22Rv1 (cell line): ENCODE data around the gene TNFAIP2.

Source experiments
- ZFX ChIP-seq: fragments of 450-650 bp; IDR thresholded peaks from 2 replicates; pipeline ENCODE4 v1.6.1; 2017; ENCODE audit warnings: antibody characterized with exemption, borderline replicate concordance
- TF ChIP-seq, protein P1 (sequence below): fragments of 450-650 bp; IDR thresholded peaks from 2 replicates; pipeline ENCODE4 v1.5.1; 2017; ENCODE audit warnings: mild to moderate bottlenecking

DNA sequence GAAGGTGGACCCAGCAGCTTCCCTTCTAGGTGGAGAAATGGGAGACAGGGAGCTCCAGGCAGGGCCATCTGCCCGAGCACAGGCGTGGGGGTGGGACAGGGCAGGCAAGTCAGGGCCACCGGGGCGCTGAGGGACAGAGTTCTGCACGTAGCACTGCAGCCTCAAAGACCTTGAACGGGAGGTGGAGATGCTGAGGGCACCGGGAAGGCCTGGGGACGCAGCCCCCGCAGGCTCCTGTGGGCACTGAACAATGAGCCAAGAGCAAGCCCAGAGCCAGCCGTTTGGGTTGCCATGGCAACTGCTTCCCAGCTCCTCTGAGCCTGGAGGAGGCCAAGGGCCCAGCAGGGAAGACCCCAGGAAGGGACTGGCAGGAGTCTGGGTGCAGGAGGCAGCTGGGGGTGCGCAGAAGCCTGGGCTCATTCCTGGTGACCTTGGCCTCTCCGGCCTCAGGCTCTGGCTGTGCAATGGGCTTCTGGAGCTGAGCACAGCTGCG is 35.9 kb upstream of the TNFAIP2 start:
- TF ChIP-seq, protein P1, sequence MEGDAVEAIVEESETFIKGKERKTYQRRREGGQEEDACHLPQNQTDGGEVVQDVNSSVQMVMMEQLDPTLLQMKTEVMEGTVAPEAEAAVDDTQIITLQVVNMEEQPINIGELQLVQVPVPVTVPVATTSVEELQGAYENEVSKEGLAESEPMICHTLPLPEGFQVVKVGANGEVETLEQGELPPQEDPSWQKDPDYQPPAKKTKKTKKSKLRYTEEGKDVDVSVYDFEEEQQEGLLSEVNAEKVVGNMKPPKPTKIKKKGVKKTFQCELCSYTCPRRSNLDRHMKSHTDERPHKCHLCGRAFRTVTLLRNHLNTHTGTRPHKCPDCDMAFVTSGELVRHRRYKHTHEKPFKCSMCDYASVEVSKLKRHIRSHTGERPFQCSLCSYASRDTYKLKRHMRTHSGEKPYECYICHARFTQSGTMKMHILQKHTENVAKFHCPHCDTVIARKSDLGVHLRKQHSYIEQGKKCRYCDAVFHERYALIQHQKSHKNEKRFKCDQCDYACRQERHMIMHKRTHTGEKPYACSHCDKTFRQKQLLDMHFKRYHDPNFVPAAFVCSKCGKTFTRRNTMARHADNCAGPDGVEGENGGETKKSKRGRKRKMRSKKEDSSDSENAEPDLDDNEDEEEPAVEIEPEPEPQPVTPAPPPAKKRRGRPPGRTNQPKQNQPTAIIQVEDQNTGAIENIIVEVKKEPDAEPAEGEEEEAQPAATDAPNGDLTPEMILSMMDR, result no peak
- no peak for TF ChIP-seq ZFX
